ENCODE data around the gene ERCC6L2.

The ERCC6L2 gene

GRCh38 chr9:95991326-95991725, 115.8 kb downstream of the ERCC6L2 start:
- H3K4me3 ChIP-seq (ENCODE audit: low read depth, low read length), result no peak overlapping the region
- H3K4me1 ChIP-seq (ENCODE audit: control insufficient read depth, insufficient read depth, low read length), result no peaks in the 10 kb centered on the region
- H3K9ac ChIP-seq (ENCODE audit: low read depth, low read length), result no peak overlapping the region
- H3K36me3 ChIP-seq (ENCODE audit: control insufficient read depth, insufficient read depth, low read length), result no peaks in the 10 kb centered on the region
- no peaks in the 10 kb centered on the region for H3K27me3 ChIP-seq (ENCODE audit: control insufficient read depth, insufficient read depth, low read length)
- no peaks in the 10 kb centered on the region for H3K9me3 ChIP-seq (ENCODE audit: control insufficient read depth, insufficient read depth, low read length)

GRCh38 chr9:95992536-95992935, 117.0 kb downstream of the ERCC6L2 start:
- Histone ChIP-seq H3K4me1 (ENCODE audit: control insufficient read depth, insufficient read depth, low read length) (no peaks in the 10 kb centered on the region), H3K4me3 (ENCODE audit: low read depth, low read length) (no peak overlapping the region), H3K27me3 (ENCODE audit: control insufficient read depth, insufficient read depth, low read length) (no peaks in the 10 kb centered on the region), H3K36me3 (ENCODE audit: control insufficient read depth, insufficient read depth, low read length) (no peaks in the 10 kb centered on the region), H3K9me3 (ENCODE audit: control insufficient read depth, insufficient read depth, low read length) (no peaks in the 10 kb centered on the region), H3K9ac (ENCODE audit: low read depth, low read length) (no peak overlapping the region)

GRCh38 chr9:95993337-95993736, 117.8 kb downstream of the ERCC6L2 start:
- no peaks in the 10 kb centered on the region for H3K27me3 ChIP-seq (ENCODE audit: control insufficient read depth, insufficient read depth, low read length)
- no peaks in the 10 kb centered on the region for H3K4me1 ChIP-seq (ENCODE audit: control insufficient read depth, insufficient read depth, low read length)
- H3K36me3 ChIP-seq (ENCODE audit: control insufficient read depth, insufficient read depth, low read length), result no peaks in the 10 kb centered on the region
- H3K9ac ChIP-seq (ENCODE audit: low read depth, low read length), result no peak overlapping the region
- H3K9me3 ChIP-seq (ENCODE audit: control insufficient read depth, insufficient read depth, low read length), result no peaks in the 10 kb centered on the region
- H3K4me3 ChIP-seq (ENCODE audit: low read depth, low read length), result no peak overlapping the region

- no peaks in the 10 kb centered on the region for H3K36me3 ChIP-seq (ENCODE audit: control insufficient read depth, insufficient read depth, low read length)
- no peaks in the 10 kb centered on the region for H3K27me3 ChIP-seq (ENCODE audit: control insufficient read depth, insufficient read depth, low read length)
- H3K9me3 ChIP-seq (ENCODE audit: control insufficient read depth, insufficient read depth, low read length), result no peaks in the 10 kb centered on the region
- H3K9ac ChIP-seq (ENCODE audit: low read depth, low read length), result no peak overlapping the region
- H3K4me1 ChIP-seq (ENCODE audit: control insufficient read depth, insufficient read depth, low read length), result no peaks in the 10 kb centered on the region
- H3K4me3 ChIP-seq (ENCODE audit: low read depth, low read length), result no peak overlapping the region
Observed at GRCh38 chr9:95999390-95999789, 123.9 kb downstream of the ERCC6L2 start.

GRCh38 chr9:96004379-96004778, 128.9 kb downstream of the ERCC6L2 start:
- Histone ChIP-seq H3K9ac (ENCODE audit: low read depth, low read length) (no peak overlapping the region), H3K4me3 (ENCODE audit: low read depth, low read length) (no peak overlapping the region)

GRCh38 chr9:96006296-96006879, 130.9 kb downstream of the ERCC6L2 start:
- H3K4me1 ChIP-seq (ENCODE audit: control insufficient read depth, insufficient read depth, low read length), result no peaks in the 10 kb centered on the region
- H3K4me3 ChIP-seq (ENCODE audit: low read depth, low read length), result no peak overlapping the region
- no peaks in the 10 kb centered on the region for H3K36me3 ChIP-seq (ENCODE audit: control insufficient read depth, insufficient read depth, low read length)
- H3K9ac ChIP-seq (ENCODE audit: low read depth, low read length), result no peak overlapping the region
- H3K27me3 ChIP-seq (ENCODE audit: control insufficient read depth, insufficient read depth, low read length), result no peaks in the 10 kb centered on the region
- H3K9me3 ChIP-seq (ENCODE audit: control insufficient read depth, insufficient read depth, low read length), result no peaks in the 10 kb centered on the region

More at GRCh38 chr9:96004379-96004778, 128.9 kb downstream of the ERCC6L2 start:
- Histone ChIP-seq H3K4me1 (ENCODE audit: control insufficient read depth, insufficient read depth, low read length) (no peaks in the 10 kb centered on the region), H3K36me3 (ENCODE audit: control insufficient read depth, insufficient read depth, low read length) (no peaks in the 10 kb centered on the region), H3K9me3 (ENCODE audit: control insufficient read depth, insufficient read depth, low read length) (no peaks in the 10 kb centered on the region), H3K27me3 (ENCODE audit: control insufficient read depth, insufficient read depth, low read length) (no peaks in the 10 kb centered on the region)

GRCh38 chr9:96006961-96007360, 131.5 kb downstream of the ERCC6L2 start:
- Histone ChIP-seq H3K4me1 (ENCODE audit: control insufficient read depth, insufficient read depth, low read length) (no peaks in the 10 kb centered on the region), H3K36me3 (ENCODE audit: control insufficient read depth, insufficient read depth, low read length) (no peaks in the 10 kb centered on the region), H3K4me3 (ENCODE audit: low read depth, low read length) (no peak overlapping the region), H3K27me3 (ENCODE audit: control insufficient read depth, insufficient read depth, low read length) (no peaks in the 10 kb centered on the region), H3K9me3 (ENCODE audit: control insufficient read depth, insufficient read depth, low read length) (no peaks in the 10 kb centered on the region), H3K9ac (ENCODE audit: low read depth, low read length) (no peak overlapping the region)

GRCh38 chr9:96008502-96009222, 133.2 kb downstream of the ERCC6L2 start:
- Histone ChIP-seq H3K9me3 (ENCODE audit: control insufficient read depth, insufficient read depth, low read length) (no peaks in the 10 kb centered on the region), H3K27me3 (ENCODE audit: control insufficient read depth, insufficient read depth, low read length) (no peaks in the 10 kb centered on the region), H3K4me1 (ENCODE audit: control insufficient read depth, insufficient read depth, low read length) (no peaks in the 10 kb centered on the region), H3K4me3 (ENCODE audit: low read depth, low read length) (no peak overlapping the region), H3K36me3 (ENCODE audit: control insufficient read depth, insufficient read depth, low read length) (no peaks in the 10 kb centered on the region), H3K9ac (ENCODE audit: low read depth, low read length) (no peak overlapping the region)

GRCh38 chr9:96009223-96009602, 133.7 kb downstream of the ERCC6L2 start:
- Histone ChIP-seq H3K36me3 (ENCODE audit: control insufficient read depth, insufficient read depth, low read length) (no peaks in the 10 kb centered on the region), H3K9ac (ENCODE audit: low read depth, low read length) (no peak overlapping the region)

GRCh38 chr9:96009690-96010472, 134.4 kb downstream of the ERCC6L2 start:
- Histone ChIP-seq H3K27me3 (ENCODE audit: control insufficient read depth, insufficient read depth, low read length) (no peaks in the 10 kb centered on the region), H3K36me3 (ENCODE audit: control insufficient read depth, insufficient read depth, low read length) (no peaks in the 10 kb centered on the region), H3K9ac (ENCODE audit: low read depth, low read length) (no peak overlapping the region), H3K9me3 (ENCODE audit: control insufficient read depth, insufficient read depth, low read length) (no peaks in the 10 kb centered on the region), H3K4me3 (ENCODE audit: low read depth, low read length) (no peak overlapping the region), H3K4me1 (ENCODE audit: control insufficient read depth, insufficient read depth, low read length) (no peaks in the 10 kb centered on the region)

More at GRCh38 chr9:96009223-96009602, 133.7 kb downstream of the ERCC6L2 start:
- no peaks in the 10 kb centered on the region for H3K4me1 ChIP-seq (ENCODE audit: control insufficient read depth, insufficient read depth, low read length)
- H3K4me3 ChIP-seq (ENCODE audit: low read depth, low read length), result no peak overlapping the region
- no peaks in the 10 kb centered on the region for H3K9me3 ChIP-seq (ENCODE audit: control insufficient read depth, insufficient read depth, low read length)
- no peaks in the 10 kb centered on the region for H3K27me3 ChIP-seq (ENCODE audit: control insufficient read depth, insufficient read depth, low read length)

GRCh38 chr9:96014078-96014477, 138.6 kb downstream of the ERCC6L2 start:
- Histone ChIP-seq H3K4me1 (ENCODE audit: control insufficient read depth, insufficient read depth, low read length) (no peaks in the 10 kb centered on the region), H3K4me3 (ENCODE audit: low read depth, low read length) (no peak overlapping the region), H3K9ac (ENCODE audit: low read depth, low read length) (no peak overlapping the region), H3K36me3 (ENCODE audit: control insufficient read depth, insufficient read depth, low read length) (no peaks in the 10 kb centered on the region), H3K27me3 (ENCODE audit: control insufficient read depth, insufficient read depth, low read length) (peaks cover 7% of the 10 kb centered on the region), H3K9me3 (ENCODE audit: control insufficient read depth, insufficient read depth, low read length) (no peaks in the 10 kb centered on the region)
